H1 (cell line): ENCODE measurements around the gene SFXN2. TPM values are rescaled to one million over a fixed set of nuclear protein-coding genes. Genes with fewer than 3 reads are reported as not detected.

ENCODE experiments used
- CTCF ChIA-PET: fragments of 300-600 bp; sonication (Branson Sonifier 250); formaldehyde crosslinking; loops from one replicate; lab custom pipeline; 2021; ENCODE audit not compliant: partially characterized antibody; lab: Charles Lee
- POLR2A ChIA-PET: fragments of 300-600 bp; sonication (Branson Sonifier 250); formaldehyde crosslinking; loops from one replicate; lab custom pipeline; 2021; ENCODE audit warnings: inconsistent platforms; ENCODE audit not compliant: partially characterized antibody; lab: Charles Lee
- DNase-seq, 2 experiments: peaks; one replicate each; pipeline versions ENCODE4 v3.0.0 to v3.0.0-alpha.2; 2010 to 2022; ENCODE audit warnings: low spot score in 2 of 2, low read depth in 1 of 2, mixed read lengths in 1 of 2
- FAIRE-seq: peaks from 2 replicates; lab custom pipeline; 2011; peaks lifted over from hg19 to GRCh38; lab: Jason Lieb, UNC
- H2AFZ ChIP-seq: 2 replicates; pipeline ENCODE4 v1.8.1; 2012; ENCODE audit warnings: low read length, inconsistent platforms
- H2AK5ac ChIP-seq: 2 replicates; pipeline ENCODE4 v1.6.1; 2013; ENCODE audit warnings: low read depth, low read length
- H2BK120ac ChIP-seq: replicated peaks from 2 replicates; pipeline ENCODE3; 2013; ENCODE audit warnings: low read depth, low read length, inconsistent platforms
- H2BK12ac ChIP-seq: 2 replicates; pipeline ENCODE4 v1.6.1; 2013; ENCODE audit warnings: low read depth, low read length
- H2BK15ac ChIP-seq: 2 replicates; pipeline ENCODE4 v1.6.1; 2013; ENCODE audit warnings: low read length
- H2BK20ac ChIP-seq: 2 replicates; pipeline ENCODE4 v1.6.1; 2013; ENCODE audit warnings: low read length
- H2BK5ac ChIP-seq: 2 replicates; pipeline ENCODE4 v1.6.1; 2013; ENCODE audit warnings: low read depth, low read length
- H3K14ac ChIP-seq: 2 replicates; pipeline ENCODE4 v1.6.1; 2013; ENCODE audit warnings: inconsistent platforms; ENCODE audit not compliant: insufficient read length
- H3K18ac ChIP-seq: 2 replicates; pipeline ENCODE4 v1.6.1; 2013; ENCODE audit warnings: low read length; ENCODE audit errors: extremely low read depth
- H3K23ac ChIP-seq: 2 replicates; pipeline ENCODE4 v1.6.1; 2013; ENCODE audit warnings: inconsistent platforms; ENCODE audit not compliant: insufficient read length
- H3K23me2 ChIP-seq: 2 replicates; pipeline ENCODE4 v1.6.1; 2013; ENCODE audit warnings: low read depth, low read length
- H3K27ac ChIP-seq: 2 replicates; pipeline ENCODE4 v1.6.1; 2011; ENCODE audit warnings: low read depth, low read length, inconsistent platforms
- H3K27me3 ChIP-seq, 4 experiments: replicated peaks in 1 of 4; 1 replicate in 1 of 4; 2 replicates in 3 of 4; pipeline versions ENCODE4 v1.6.1 to v1.8.1; 2011 to 2013; ENCODE audit warnings: low read length in 3 of 4, mild to moderate bottlenecking in 3 of 4, inconsistent platforms in 2 of 4, mixed read lengths in 2 of 4, moderate library complexity in 1 of 4; ENCODE audit not compliant: control insufficient read depth in 3 of 4, insufficient read depth in 3 of 4; ENCODE audit errors: extremely low read depth in 1 of 4
- H3K36me3 ChIP-seq, 4 experiments: 2 replicates each; pipeline versions ENCODE4 v1.6.1 to v1.8.1; 2011 to 2013; ENCODE audit warnings: mild to moderate bottlenecking in 4 of 4, low read length in 3 of 4, moderate library complexity in 2 of 4, control low read depth in 1 of 4, inconsistent platforms in 1 of 4; ENCODE audit not compliant: insufficient read depth in 4 of 4, control insufficient read depth in 2 of 4
- H3K4ac ChIP-seq: replicated peaks from 2 replicates; pipeline ENCODE3; 2013; ENCODE audit warnings: low read length, low read depth, mixed read lengths, inconsistent platforms; ENCODE audit not compliant: insufficient read length
- H3K4me1 ChIP-seq, 4 experiments: replicated peaks in 1 of 4; 1 replicate in 1 of 4; 2 replicates in 3 of 4; pipeline versions ENCODE4 v1.6.1 to v1.8.1; 2011 to 2013; ENCODE audit warnings: low read length in 3 of 4, inconsistent platforms in 2 of 4, mixed read lengths in 1 of 4; ENCODE audit not compliant: insufficient read depth in 4 of 4, control insufficient read depth in 3 of 4
- H3K4me2 ChIP-seq, 2 experiments: 2 replicates each; pipeline versions ENCODE4 v1.6.1 to v1.8.1; 2011 to 2013; ENCODE audit warnings: low read depth in 2 of 2, low read length in 2 of 2, control low read depth in 1 of 2, inconsistent platforms in 1 of 2, mild to moderate bottlenecking in 1 of 2; ENCODE audit not compliant: insufficient read depth in 1 of 2
- H3K4me3 ChIP-seq, 4 experiments: fragments of 200-600, 300-600 bp in 1 of 4; sonication (generic), shearing (Covaris generic), sonication (Bioruptor Twin) in 1 of 4; 2 replicates each; pipeline versions ENCODE4 v1.5.1 to v1.8.1; 2011 to 2016; ENCODE audit warnings: low read length in 4 of 4, low read depth in 3 of 4, control low read depth in 2 of 4, inconsistent platforms in 2 of 4, mild to moderate bottlenecking in 2 of 4, mixed read lengths in 1 of 4, moderate library complexity in 1 of 4; ENCODE audit not compliant: insufficient read depth in 2 of 4; ENCODE audit errors: extremely low read depth in 1 of 4
- H3K56ac ChIP-seq: replicated peaks from 2 replicates; pipeline ENCODE3; 2013; ENCODE audit warnings: low read depth, mild to moderate bottlenecking, mixed read lengths, low read length, inconsistent platforms; ENCODE audit not compliant: insufficient read length
- H3K79me1 ChIP-seq: 2 replicates; pipeline ENCODE4 v1.6.1; 2013; ENCODE audit warnings: low read depth, low read length, control low read depth
- H3K79me2 ChIP-seq, 2 experiments: 2 replicates each; pipeline versions ENCODE4 v1.6.1 to v1.8.1; 2012 to 2013; ENCODE audit warnings: low read length in 2 of 2, mild to moderate bottlenecking in 2 of 2, inconsistent platforms in 1 of 2; ENCODE audit not compliant: insufficient read depth in 2 of 2, control insufficient read depth in 1 of 2
- H3K9ac ChIP-seq, 4 experiments: replicated peaks in 1 of 4; 1 replicate in 1 of 4; 2 replicates in 3 of 4; pipeline versions ENCODE4 v1.6.1 to v1.8.1; 2011 to 2013; ENCODE audit warnings: low read depth in 3 of 4, low read length in 3 of 4, control low read depth in 2 of 4, mild to moderate bottlenecking in 2 of 4, moderate library complexity in 2 of 4, inconsistent platforms in 1 of 4; ENCODE audit errors: extremely low read depth in 1 of 4
- H3K9me3 ChIP-seq, 2 experiments: 2 replicates each; pipeline versions ENCODE4 v1.6.1 to v1.8.1; 2012 to 2013; ENCODE audit warnings: mild to moderate bottlenecking in 2 of 2, moderate library complexity in 2 of 2, control low read depth in 1 of 2, inconsistent platforms in 1 of 2, low read depth in 1 of 2, low read length in 1 of 2, mixed read lengths in 1 of 2; ENCODE audit not compliant: insufficient read depth in 2 of 2
- H4K20me1 ChIP-seq, 2 experiments: replicated peaks in 1 of 2; 2 replicates each; pipeline versions ENCODE3 to v1.8.1; 2011 to 2013; ENCODE audit warnings: inconsistent platforms in 2 of 2, low read length in 2 of 2, mild to moderate bottlenecking in 1 of 2; ENCODE audit not compliant: insufficient read depth in 2 of 2, control insufficient read depth in 1 of 2
- H4K5ac ChIP-seq: 2 replicates; pipeline ENCODE4 v1.6.1; 2013; ENCODE audit warnings: low read length, low read depth, mixed read lengths, inconsistent platforms; ENCODE audit not compliant: insufficient read length
- H4K8ac ChIP-seq: 2 replicates; pipeline ENCODE4 v1.8.0; 2013; ENCODE audit warnings: mild to moderate bottlenecking, moderate library complexity, low read length, inconsistent platforms; ENCODE audit not compliant: insufficient read depth; ENCODE audit errors: extremely low read depth
- H4K91ac ChIP-seq: replicated peaks from 2 replicates; pipeline ENCODE3; 2013; ENCODE audit warnings: low read length, mixed read lengths, inconsistent platforms; ENCODE audit not compliant: insufficient read length
- BRCA1 ChIP-seq: IDR thresholded peaks from 2 replicates; pipeline ENCODE4 v1.6.1; 2012; ENCODE audit warnings: low read depth, low read length, improper control_type of control experiment
- CHD2 ChIP-seq: IDR thresholded peaks from 2 replicates; pipeline ENCODE4 v1.6.1; 2012; ENCODE audit warnings: low read length, improper control_type of control experiment
- CREB1 ChIP-seq: IDR thresholded peaks from 2 replicates; pipeline ENCODE4 v1.6.1; 2012; ENCODE audit warnings: inconsistent platforms
- CTBP2 ChIP-seq: IDR thresholded peaks from 2 replicates; pipeline ENCODE4 v1.7.0; 2011; ENCODE audit warnings: borderline replicate concordance, mild to moderate bottlenecking, moderate library complexity, mixed read lengths, low read length; ENCODE audit not compliant: insufficient read depth, insufficient read length
- EZH2 ChIP-seq: fragments of 200-600 bp; sonication (generic); IDR thresholded peaks from 2 replicates; pipeline ENCODE4 v1.7.1; 2012; ENCODE audit warnings: low read depth, mild to moderate bottlenecking, moderate library complexity, low read length, inconsistent platforms; ENCODE audit not compliant: severe bottlenecking
- HDAC2 ChIP-seq, 2 experiments: fragments of 300-600 bp in 1 of 2; sonication (generic) in 1 of 2; IDR thresholded peaks; 2 replicates each; pipeline ENCODE4 v1.6.1; 2011 to 2012; ENCODE audit warnings: low read depth in 2 of 2, low read length in 2 of 2, mild to moderate bottlenecking in 2 of 2, moderate library complexity in 2 of 2, borderline replicate concordance in 1 of 2, inconsistent platforms in 1 of 2
- POLR2A ChIP-seq, 2 experiments: IDR thresholded peaks; 1 replicate in 1 of 2; 2 replicates in 1 of 2; pipeline ENCODE4 v1.6.1; 2011; ENCODE audit warnings: low read depth in 2 of 2, low read length in 2 of 2, mild to moderate bottlenecking in 2 of 2; ENCODE audit errors: control extremely low read depth in 1 of 2
- TBP ChIP-seq: IDR thresholded peaks from 2 replicates; pipeline ENCODE4 v1.6.1; 2011; ENCODE audit warnings: low read depth, low read length, improper control_type of control experiment
- WGBS, 2 experiments: shearing (Covaris generic) in 1 of 2; methylation state at CpG; one replicate each; pipeline versions ENCODE4 v1.1.6 to v1.1.7; 2013 to 2015; ENCODE audit warnings: low lambda C conversion rate in 2 of 2, mixed read lengths in 2 of 2, inconsistent platforms in 1 of 2, low coverage in 1 of 2, missing lambda C conversion rate in 1 of 2; ENCODE audit not compliant: insufficient replicate concordance in 2 of 2, insufficient coverage in 1 of 2, insufficient read length in 1 of 2; ENCODE audit errors: extremely low coverage in 1 of 2, missing lambda C conversion rate in 1 of 2; 5-methylcytosine and 5-hydroxymethylcytosine counted together
- polyA plus RNA-seq, 7 experiments: library from polyadenylated mRNA; depleted of rRNA in 3 of 7; stranded (reverse) in 5 of 7; unstranded in 2 of 7; fragments of >200 nt in 5 of 7; fragments of 200-250 nt in 2 of 7; gene quantifications; 1 replicate in 5 of 7; 2 replicates in 1 of 7; 4 replicates in 1 of 7; pipeline versions ENCODE4 v1.2.1 to v1.2.3, GENCODE V29; 2011 to 2013; ENCODE audit warnings: missing spikeins in 2 of 7, mixed read lengths in 2 of 7
- total RNA-seq: library from RNA; stranded (reverse); fragmentation: NEBNext Ultra II Directional; extraction: Animal tissue kit (Norgen Biotek cat#: 25700); gene quantifications from 2 replicates; pipeline ENCODE4 v1.2.1, GENCODE V29; 2021
- TF ChIP-seq, protein P1 (sequence below): IDR thresholded peaks from 2 replicates; pipeline ENCODE4 v1.6.1; 2012; ENCODE audit warnings: low read length, inconsistent platforms

The SFXN2 gene
- total and polyA plus RNA-seq, 2 of the 8 experiments (the other 6 are each of a cell fraction or from before 2014, with no cell fraction given) = 20.5 to 23.5 TPM

DNA sequence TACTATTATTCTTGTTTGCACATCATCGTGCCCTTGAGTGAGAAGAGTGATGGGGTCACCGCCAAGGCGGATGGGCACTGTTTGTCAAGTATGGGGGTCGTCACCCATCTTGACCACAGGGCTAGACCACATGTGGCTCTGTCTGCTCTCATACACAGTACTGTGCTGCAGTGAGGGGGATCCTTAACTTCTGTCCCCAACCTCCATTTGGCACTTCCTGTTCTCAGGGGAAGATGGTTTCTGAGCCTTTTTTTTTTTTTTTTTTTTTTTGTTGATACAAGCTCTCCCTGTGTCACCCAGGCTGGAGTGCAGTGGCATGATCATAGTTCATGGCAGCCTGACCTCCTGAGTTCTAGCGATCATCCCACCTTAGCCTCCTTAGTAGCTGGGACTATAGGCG, 42.9 kb downstream of the SFXN2 start:
- 90% methylated on average over 6 of the region's 6 CpGs; no CpG with 5 or more reads in 1 of the 2 experiments for WGBS, 2 experiments
- no peaks in the 10 kb centered on the region for H3K27me3 ChIP-seq
- no peaks in the 10 kb centered on the region for H3K36me3 ChIP-seq
- H3K56ac ChIP-seq = no peak overlapping the region
- no peak overlapping the region for H2BK15ac ChIP-seq
- H2BK12ac ChIP-seq = 0 out of 2 replicates have a peak overlapping the region, but pooled peaks have one; percentile 7
- H4K91ac ChIP-seq = no peak overlapping the region
- H3K27ac ChIP-seq = no peak overlapping the region
- H3K9ac ChIP-seq = no peak overlapping the region
- no peaks in the 10 kb centered on the region for H4K20me1 ChIP-seq
- H4K8ac ChIP-seq = no peak overlapping the region
- H3K23me2 ChIP-seq = no peaks in the 10 kb centered on the region
- H3K4me3 ChIP-seq = no peak overlapping the region
- H3K23ac ChIP-seq = no peak overlapping the region
- FAIRE-seq (no peak), DNase-seq (no peak)
- peaks cover 3% of the 10 kb centered on the region in 2 experiments; a peak in 2 of 4 replicates for H3K79me2 ChIP-seq
- no peak overlapping the region for H3K4ac ChIP-seq
- H2AK5ac ChIP-seq = 0 out of 2 replicates have a peak overlapping the region, but pooled peaks have one; percentile 3
- H4K5ac ChIP-seq = no peak overlapping the region
- ChIA-PET CTCF (interaction anchor here (0.7 kb wide), 1 partner anchor 11 kb away, joined by 3 read pairs; no protein-coding TSS in a partner anchor), POLR2A (interaction anchor here (2.3 kb wide), 1 partner anchor 46 kb away, joined by 5 read pairs; no protein-coding TSS in a partner anchor)
- no peaks in the 10 kb centered on the region for H3K9me3 ChIP-seq
- H2BK5ac ChIP-seq = peak overlapping the region; percentile 27; the same call in 1 of the 2 replicates
- no peak overlapping the region for H3K4me2 ChIP-seq
- no peaks in the 10 kb centered on the region for H3K4me1 ChIP-seq
- peaks cover 3% of the 10 kb centered on the region; the same call in 1 of the 2 replicates for H3K79me1 ChIP-seq
- no peak overlapping the region for H2BK120ac ChIP-seq
- no peak overlapping the region for H2BK20ac ChIP-seq
- no peak overlapping the region for H3K18ac ChIP-seq
- TF ChIP-seq, protein P1, sequence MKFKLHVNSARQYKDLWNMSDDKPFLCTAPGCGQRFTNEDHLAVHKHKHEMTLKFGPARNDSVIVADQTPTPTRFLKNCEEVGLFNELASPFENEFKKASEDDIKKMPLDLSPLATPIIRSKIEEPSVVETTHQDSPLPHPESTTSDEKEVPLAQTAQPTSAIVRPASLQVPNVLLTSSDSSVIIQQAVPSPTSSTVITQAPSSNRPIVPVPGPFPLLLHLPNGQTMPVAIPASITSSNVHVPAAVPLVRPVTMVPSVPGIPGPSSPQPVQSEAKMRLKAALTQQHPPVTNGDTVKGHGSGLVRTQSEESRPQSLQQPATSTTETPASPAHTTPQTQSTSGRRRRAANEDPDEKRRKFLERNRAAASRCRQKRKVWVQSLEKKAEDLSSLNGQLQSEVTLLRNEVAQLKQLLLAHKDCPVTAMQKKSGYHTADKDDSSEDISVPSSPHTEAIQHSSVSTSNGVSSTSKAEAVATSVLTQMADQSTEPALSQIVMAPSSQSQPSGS = no peak
- no peak for TF ChIP-seq CREB1
- TF ChIP-seq TBP = no peak
- TF ChIP-seq HDAC2 (IDR thresholded peaks at IDR 0.05; ENCODE audit: borderline replicate concordance in 1 of 2, low read depth in 2 of 2, low read length in 2 of 2) = no peak
- TF ChIP-seq CTBP2 = no peak
- TF ChIP-seq CHD2 = no peak
- no peak for TF ChIP-seq POLR2A (IDR thresholded peaks at IDR 0.05; ENCODE audit: control extremely low read depth in 1 of 2, low read depth in 2 of 2, low read length in 2 of 2)
- no peak for TF ChIP-seq BRCA1
- TF ChIP-seq EZH2 = no peak
- TF ChIP-seq, all 59 proteins: peak for 0
- H2AFZ ChIP-seq = no peak overlapping the region
- H3K14ac ChIP-seq = no peak overlapping the region
